ENCODE measurements around the gene GAS7. TPM values are rescaled to one million over a fixed set of nuclear protein-coding genes. Genes with fewer than 3 reads are reported as not detected.

GAS7 gene
- total and polyA plus RNA-seq, 7 donors, result 1.4 to 16.9 (median 7.0) TPM

DNA sequence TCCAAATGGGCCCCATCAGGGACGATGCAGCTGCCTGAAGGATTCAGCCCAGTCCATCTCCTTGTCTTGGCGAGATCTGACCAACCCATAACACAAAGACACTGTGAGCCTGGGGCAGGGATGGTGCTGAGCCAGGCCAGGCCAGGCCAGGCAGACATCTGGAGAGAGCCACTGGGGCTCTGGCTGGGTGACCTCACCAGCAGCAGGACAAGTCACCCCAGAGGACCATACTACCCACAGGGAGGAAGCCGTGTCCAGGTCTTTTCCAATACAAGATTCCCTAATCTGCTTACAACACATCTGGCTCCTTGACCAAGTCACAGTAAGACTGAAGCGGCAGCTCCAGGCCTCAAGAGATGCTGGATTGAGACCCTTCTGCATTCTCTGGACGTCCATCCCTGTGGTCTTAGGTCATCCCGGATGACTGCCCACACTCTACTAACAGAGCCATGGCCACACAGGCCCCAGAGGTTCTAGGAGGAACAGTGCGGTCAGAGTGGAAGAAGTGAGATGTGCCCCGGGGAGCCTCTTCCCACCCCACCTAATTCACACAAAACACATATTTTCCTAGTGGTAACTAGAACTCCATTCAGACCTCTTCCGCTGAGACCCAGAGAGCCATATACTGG lies 211.5 kb downstream of the GAS7 start:
- intact Hi-C loops (cut with DNase I), result no loop called here
- Histone ChIP-seq H3K27me3 (ENCODE audit: insufficient read depth in 3 of 3, low read length in 2 of 3) (no peaks in the 10 kb centered on the region), H3K4me3 (no peak overlapping the region), H3K36me3 (ENCODE audit: insufficient read depth in 1 of 2, low read depth in 1 of 2) (no peaks in the 10 kb centered on the region), H3K4me1 (no peaks in the 10 kb centered on the region), H3K9me3 (no peaks in the 10 kb centered on the region), H3K27ac (no peak overlapping the region)
- TF ChIP-seq CTCF (IDR thresholded peaks at IDR 0.05), result no peak
- WGBS, 3 donors, result 51 to 66% (median 59%) methylated on average over 9 of the region's 9 CpGs
- DNase-seq (peak; percentile 42 to 76), ATAC-seq (peak in 3 of 4 donors; percentile 42 to 68 (median 49))

GRCh38 chr17:9985646-9986045 lies 212.8 kb downstream of the GAS7 start:
- H3K36me3 ChIP-seq (ENCODE audit: insufficient read depth in 1 of 2, low read depth in 1 of 2), result no peaks in the 10 kb centered on the region
- H3K4me3 ChIP-seq, result no peak overlapping the region
- no peak overlapping the region for H3K27ac ChIP-seq
- no peak for DNase-seq
- TF ChIP-seq CTCF (IDR thresholded peaks at IDR 0.05), result no peak
- no peaks in the 10 kb centered on the region for H3K9me3 ChIP-seq
- WGBS, 3 donors, result 70 to 76% (median 75%) methylated on average over 6 to 8 of the region's 8 CpGs
- H3K4me1 ChIP-seq, result no peaks in the 10 kb centered on the region
- no peak for ATAC-seq
- intact Hi-C loops (cut with DNase I), result no loop called here
- H3K27me3 ChIP-seq (ENCODE audit: insufficient read depth in 3 of 3, low read length in 2 of 3), result no peaks in the 10 kb centered on the region

DNA sequence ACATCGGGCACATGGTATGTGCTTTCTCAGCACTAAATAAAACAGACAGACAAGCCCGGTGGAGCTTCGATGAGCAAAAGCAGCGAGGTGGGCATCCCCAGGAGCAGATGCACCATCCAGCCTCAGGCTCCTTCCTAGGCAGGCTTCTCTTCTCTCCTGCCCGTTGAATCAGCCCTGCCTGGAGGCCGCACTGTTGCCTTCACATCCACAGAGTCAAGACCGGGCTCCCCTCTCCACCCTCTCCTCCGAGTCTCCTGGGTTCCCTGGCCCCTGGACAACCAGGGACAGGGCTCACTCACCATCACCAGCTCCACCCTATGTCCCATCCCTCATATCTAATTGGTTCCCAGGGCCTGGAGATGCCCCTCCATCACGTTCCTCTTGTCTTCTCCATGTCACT lies 213.6 kb downstream of the GAS7 start:
- H3K27ac ChIP-seq, result no peak overlapping the region
- DNase-seq, result no peak
- H3K4me1 ChIP-seq, result no peaks in the 10 kb centered on the region
- no peak overlapping the region for H3K4me3 ChIP-seq
- WGBS, 3 donors, result 83 to 90% (median 87%) methylated on average over 9 of the region's 9 CpGs
- no peaks in the 10 kb centered on the region for H3K27me3 ChIP-seq (ENCODE audit: insufficient read depth in 3 of 3, low read length in 2 of 3)
- intact Hi-C loops (cut with DNase I), result no loop called here
- no peaks in the 10 kb centered on the region for H3K9me3 ChIP-seq
- TF ChIP-seq CTCF (IDR thresholded peaks at IDR 0.05), result no peak
- H3K36me3 ChIP-seq (ENCODE audit: insufficient read depth in 1 of 2, low read depth in 1 of 2), result no peaks in the 10 kb centered on the region
- ATAC-seq, result no peak

DNA sequence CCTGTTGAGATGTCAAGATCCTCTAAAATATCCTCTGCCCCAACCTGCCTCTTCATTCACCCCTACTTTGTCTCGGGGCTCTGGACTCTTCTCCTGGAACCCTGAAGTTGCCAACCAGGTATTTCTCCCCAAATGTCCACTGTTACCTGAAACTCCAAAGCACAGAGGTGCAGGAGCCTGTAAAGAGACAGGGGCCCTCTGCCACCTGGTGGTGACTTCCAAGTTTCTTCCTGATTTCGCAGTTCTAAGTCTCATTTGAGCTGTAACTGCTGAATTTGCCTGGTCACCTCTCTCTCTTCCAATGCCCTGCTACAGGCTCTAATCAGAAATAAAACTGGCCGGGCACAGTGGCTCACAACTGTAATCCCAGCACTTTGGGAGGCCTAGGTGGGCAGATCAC lies 216.2 kb downstream of the GAS7 start:
- 68 to 88% (median 74%) methylated on average over 3 of the region's 3 CpGs for WGBS, 3 donors
- intact Hi-C loops (cut with DNase I), result no loop called here
- H3K4me3 ChIP-seq, result no peak overlapping the region
- no peak for ATAC-seq
- no peak for TF ChIP-seq CTCF (IDR thresholded peaks at IDR 0.05)
- no peak for DNase-seq
- no peaks in the 10 kb centered on the region for H3K9me3 ChIP-seq
- no peak overlapping the region for H3K27ac ChIP-seq
- H3K4me1 ChIP-seq, result no peaks in the 10 kb centered on the region
- no peaks in the 10 kb centered on the region for H3K36me3 ChIP-seq (ENCODE audit: insufficient read depth in 1 of 2, low read depth in 1 of 2)
- no peaks in the 10 kb centered on the region for H3K27me3 ChIP-seq (ENCODE audit: insufficient read depth in 3 of 3, low read length in 2 of 3)

GRCh38 chr17:9981344-9981915 lies 217.0 kb downstream of the GAS7 start:
- Histone ChIP-seq H3K9me3 (no peaks in the 10 kb centered on the region), H3K36me3 (ENCODE audit: insufficient read depth in 1 of 2, low read depth in 1 of 2) (no peaks in the 10 kb centered on the region), H3K4me3 (no peak overlapping the region), H3K4me1 (no peaks in the 10 kb centered on the region), H3K27ac (no peak overlapping the region), H3K27me3 (ENCODE audit: insufficient read depth in 3 of 3, low read length in 2 of 3) (no peaks in the 10 kb centered on the region)
- intact Hi-C loops (cut with DNase I), result no loop called here
- no peak for TF ChIP-seq CTCF (IDR thresholded peaks at IDR 0.05)
- 79 to 91% (median 86%) methylated on average over 4 of the region's 4 CpGs for WGBS, 3 donors
- ATAC-seq (no peak), DNase-seq (no peak)

All from psoas muscle (tissue), 8 donors.